Tibial artery (tissue), 4 donors: Measurements from ENCODE around the gene PRDM8.

Source experiments
- DNase-seq, 2 donors: peaks; one replicate each; pipeline ENCODE4 v3.0.0-alpha.2; 2019
- H3K27ac ChIP-seq, 2 donors: fragments of 200-600 bp; sonication (generic) in 1 of 2; 1 replicate in 1 of 2; 2 replicates in 1 of 2; pipeline ENCODE4 v1.5.1; 2018 to 2019; ENCODE audit warnings: mild to moderate bottlenecking in 1 of 2
- H3K27me3 ChIP-seq, 2 donors: fragments of 200-600 bp; sonication (generic) in 1 of 2; one replicate each; pipeline versions ENCODE4 v1.5.1 to v1.6.0; 2016 to 2019
- H3K36me3 ChIP-seq, 3 donors: fragments of 200-600 bp; sonication (generic) in 2 of 3; one replicate each; pipeline ENCODE4 v1.5.1; 2016 to 2019; ENCODE audit warnings: mild to moderate bottlenecking in 2 of 3
- H3K4me1 ChIP-seq, 4 donors: fragments of 200-600 bp; sonication (generic) in 2 of 4; 1 replicate in 3 of 4; 2 replicates in 1 of 4; pipeline ENCODE4 v1.5.1; 2016 to 2019
- H3K4me3 ChIP-seq, 2 donors: fragments of 200-600 bp; sonication (generic) in 1 of 2; 1 replicate in 1 of 2; 2 replicates in 1 of 2; pipeline ENCODE4 v1.5.1; 2018 to 2019; ENCODE audit warnings: mild to moderate bottlenecking in 2 of 2
- H3K9me3 ChIP-seq, 3 donors: fragments of 200-600 bp; sonication (generic) in 1 of 3; one replicate each; pipeline ENCODE4 v1.5.1; 2016 to 2019
- intact Hi-C: fragments of 100-400 bp; cut with DNase I; formaldehyde crosslinking; loops from one replicate; pipeline ENCODE4 v1.15.0; 2023; ENCODE audit warnings: low total_unique reads
- TF ChIP-seq, protein P1 (sequence below), 2 experiments: fragments of 200-600 bp in 1 of 2; fragments of 450-650 bp in 1 of 2; IDR thresholded peaks; one replicate each; pipeline ENCODE4 v1.5.1; 2017 to 2019; ENCODE audit warnings: antibody characterized with exemption in 2 of 2, mild to moderate bottlenecking in 1 of 2, moderate library complexity in 1 of 2

The PRDM8 gene

DNA sequence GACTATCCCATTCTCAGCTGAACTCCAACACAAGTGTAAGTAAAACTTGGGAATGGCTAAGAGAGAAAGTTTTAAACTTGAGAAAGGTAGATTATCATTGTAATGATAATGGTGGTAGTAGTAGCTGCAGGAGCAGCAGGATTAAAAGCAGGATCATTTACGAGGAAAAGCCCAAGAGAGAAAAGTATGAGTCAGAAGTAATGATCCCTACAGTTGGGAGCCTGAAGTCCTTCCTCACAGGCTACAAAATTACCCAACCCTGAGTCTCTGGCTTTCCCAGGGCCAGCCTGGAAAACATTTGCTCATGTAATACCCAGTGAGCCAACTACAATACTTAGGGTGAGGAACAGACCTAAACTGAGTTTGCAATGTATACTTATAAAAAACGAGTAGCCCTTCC lies 4.4 kb upstream of the PRDM8 start:
- Histone ChIP-seq H3K27ac (no peak overlapping the region), H3K4me1 (peaks cover 0 to 37% (median 24%) of the 10 kb centered on the region in 4 donors), H3K36me3 (no peaks in the 10 kb centered on the region), H3K9me3 (no peaks in the 10 kb centered on the region), H3K4me3 (no peak overlapping the region), H3K27me3 (peaks cover 0 to 84% of the 10 kb centered on the region in 2 donors)
- TF ChIP-seq, protein P1, sequence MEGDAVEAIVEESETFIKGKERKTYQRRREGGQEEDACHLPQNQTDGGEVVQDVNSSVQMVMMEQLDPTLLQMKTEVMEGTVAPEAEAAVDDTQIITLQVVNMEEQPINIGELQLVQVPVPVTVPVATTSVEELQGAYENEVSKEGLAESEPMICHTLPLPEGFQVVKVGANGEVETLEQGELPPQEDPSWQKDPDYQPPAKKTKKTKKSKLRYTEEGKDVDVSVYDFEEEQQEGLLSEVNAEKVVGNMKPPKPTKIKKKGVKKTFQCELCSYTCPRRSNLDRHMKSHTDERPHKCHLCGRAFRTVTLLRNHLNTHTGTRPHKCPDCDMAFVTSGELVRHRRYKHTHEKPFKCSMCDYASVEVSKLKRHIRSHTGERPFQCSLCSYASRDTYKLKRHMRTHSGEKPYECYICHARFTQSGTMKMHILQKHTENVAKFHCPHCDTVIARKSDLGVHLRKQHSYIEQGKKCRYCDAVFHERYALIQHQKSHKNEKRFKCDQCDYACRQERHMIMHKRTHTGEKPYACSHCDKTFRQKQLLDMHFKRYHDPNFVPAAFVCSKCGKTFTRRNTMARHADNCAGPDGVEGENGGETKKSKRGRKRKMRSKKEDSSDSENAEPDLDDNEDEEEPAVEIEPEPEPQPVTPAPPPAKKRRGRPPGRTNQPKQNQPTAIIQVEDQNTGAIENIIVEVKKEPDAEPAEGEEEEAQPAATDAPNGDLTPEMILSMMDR (IDR thresholded peaks at IDR 0.05), result no peak
- intact Hi-C loops, result no loop called here
- DNase-seq, result no peak

DNA sequence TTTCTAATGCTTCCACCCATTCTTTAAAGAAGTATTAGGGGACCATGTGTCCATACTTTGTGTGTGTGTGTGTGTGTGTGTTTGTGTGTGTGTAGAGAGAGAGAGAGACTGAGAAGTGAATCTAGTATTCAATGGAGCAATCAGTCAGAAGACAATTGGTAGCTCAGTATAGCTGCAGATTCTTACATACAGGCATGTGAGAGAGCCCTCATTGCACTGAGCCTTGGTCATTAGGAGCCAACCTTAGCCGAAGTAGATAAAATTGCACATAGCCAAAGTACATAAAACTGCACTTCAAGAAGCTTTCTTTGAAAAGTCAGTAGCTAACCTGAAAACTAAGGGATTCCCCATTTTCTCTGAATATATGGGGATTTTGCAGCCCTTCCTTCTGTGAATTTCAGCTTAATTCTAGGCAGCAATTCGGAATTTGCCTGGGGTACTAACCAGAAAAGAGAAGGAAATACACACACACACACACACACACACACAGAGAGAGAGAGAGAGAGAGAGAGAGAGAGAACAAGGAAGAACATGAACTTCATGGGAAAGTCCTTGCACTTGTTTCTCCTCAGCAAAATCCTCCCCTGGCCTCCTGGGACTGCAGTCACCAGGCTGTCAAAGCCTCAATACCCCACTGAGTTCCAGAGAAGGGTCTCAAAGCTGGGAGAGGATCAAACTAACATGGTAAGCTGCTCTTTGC lies 1.7 kb upstream of the PRDM8 start:
- H3K9me3 ChIP-seq, result no peaks in the 10 kb centered on the region
- TF ChIP-seq, protein P1 (IDR thresholded peaks at IDR 0.05), result no peak
- H3K4me1 ChIP-seq, result peaks cover 0 to 25% (median 17%) of the 10 kb centered on the region in 4 donors
- peaks cover 0 to 77% of the 10 kb centered on the region in 2 donors for H3K27me3 ChIP-seq
- DNase-seq, result no peak
- H3K36me3 ChIP-seq, result no peaks in the 10 kb centered on the region
- intact Hi-C loops, result no loop called here
- H3K4me3 ChIP-seq, result no peak overlapping the region
- H3K27ac ChIP-seq, result no peak overlapping the region

DNA sequence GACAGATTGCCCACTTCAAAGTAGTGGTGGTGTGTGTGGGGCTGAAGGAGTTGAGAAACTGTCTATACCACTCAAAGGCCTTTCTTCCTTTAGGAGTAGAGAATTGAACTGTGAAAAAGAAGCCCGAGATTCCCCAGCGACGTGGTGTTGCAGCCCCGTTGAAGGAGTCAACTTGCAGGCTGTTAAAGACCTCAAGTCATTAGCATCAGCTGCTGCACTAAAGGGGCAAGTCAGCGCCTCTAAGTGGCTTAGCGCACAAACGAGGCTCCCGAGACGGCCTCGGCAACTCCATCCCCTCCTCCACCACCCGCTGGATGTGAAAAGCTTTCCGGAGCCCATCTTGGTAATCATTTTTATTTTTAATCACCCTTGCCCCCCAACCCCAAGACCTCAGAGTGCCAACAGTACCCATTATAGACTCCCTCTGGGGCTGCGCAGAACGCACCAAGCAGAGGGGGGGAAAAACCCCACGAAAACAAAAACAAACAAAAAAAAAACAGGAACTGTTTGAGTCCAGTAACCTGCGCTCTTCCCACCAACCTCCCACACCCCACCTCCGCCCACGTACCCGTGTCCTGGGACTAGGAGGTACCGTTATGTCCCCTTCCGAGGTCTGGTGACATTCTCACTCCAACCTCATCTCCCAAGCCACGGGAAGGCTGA lies 913 bp upstream of the PRDM8 start:
- H3K4me3 ChIP-seq, result peak overlapping the region; percentile 43 to 47
- peaks cover 0 to 25% (median 17%) of the 10 kb centered on the region in 4 donors for H3K4me1 ChIP-seq
- intact Hi-C loops, result no loop called here
- H3K9me3 ChIP-seq, result no peaks in the 10 kb centered on the region
- TF ChIP-seq, protein P1 (IDR thresholded peaks at IDR 0.05), result no peak
- H3K36me3 ChIP-seq, result no peaks in the 10 kb centered on the region
- peaks cover 0 to 71% of the 10 kb centered on the region in 2 donors for H3K27me3 ChIP-seq
- no peak overlapping the region for H3K27ac ChIP-seq
- DNase-seq, result no peak

DNA sequence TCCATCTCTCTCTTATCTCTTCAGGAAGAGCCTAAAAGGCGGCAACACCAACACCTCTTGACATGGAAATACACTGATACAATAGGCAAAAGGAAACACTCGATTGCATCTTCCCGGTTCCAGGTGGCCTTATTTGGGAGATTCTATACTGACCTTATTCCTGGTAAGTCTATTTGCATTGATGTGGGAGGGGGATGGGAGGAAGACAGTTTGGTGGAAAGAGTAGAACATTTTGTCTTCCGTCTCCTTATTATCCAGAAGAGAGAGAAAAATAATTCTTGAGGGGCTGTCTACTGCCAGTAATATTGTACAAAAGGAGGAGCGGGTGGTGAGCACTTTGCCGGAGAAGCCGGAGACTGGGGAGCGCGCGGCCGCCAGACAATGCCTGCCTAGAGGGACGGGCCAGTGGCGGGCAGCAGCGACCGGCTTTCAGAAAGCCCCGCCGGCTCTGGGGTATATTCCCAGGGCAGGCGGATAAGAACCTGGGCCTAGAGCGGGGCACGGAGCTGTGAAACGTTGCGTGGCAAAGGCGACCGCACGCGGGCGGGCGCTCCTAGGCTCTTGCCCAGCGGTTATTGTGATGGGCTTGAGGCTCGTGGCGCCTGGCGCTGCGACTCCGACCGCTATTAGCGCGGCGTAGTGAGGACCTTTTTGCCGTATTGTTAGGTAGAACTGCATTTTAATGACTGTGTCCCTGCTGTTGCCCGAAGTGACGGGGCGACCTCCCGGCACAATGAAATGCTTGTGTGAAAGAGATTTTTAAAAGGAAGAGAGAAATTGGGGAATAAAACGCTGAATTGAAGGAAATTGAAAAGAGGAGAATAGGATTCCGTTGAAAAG lies 518 bp downstream of the PRDM8 start:
- Histone ChIP-seq H3K27me3 (peaks cover 0 to 62% of the 10 kb centered on the region in 2 donors), H3K36me3 (no peaks in the 10 kb centered on the region), H3K9me3 (no peaks in the 10 kb centered on the region), H3K27ac (no peak overlapping the region), H3K4me3 (peak overlapping the region; percentile 43 to 47), H3K4me1 (peaks cover 0 to 33% (median 29%) of the 10 kb centered on the region in 4 donors)
- intact Hi-C loops, result no loop called here
- TF ChIP-seq, protein P1 (IDR thresholded peaks at IDR 0.05), result no peak
- peak in 1 of 2 donors; percentile 34 for DNase-seq

DNA sequence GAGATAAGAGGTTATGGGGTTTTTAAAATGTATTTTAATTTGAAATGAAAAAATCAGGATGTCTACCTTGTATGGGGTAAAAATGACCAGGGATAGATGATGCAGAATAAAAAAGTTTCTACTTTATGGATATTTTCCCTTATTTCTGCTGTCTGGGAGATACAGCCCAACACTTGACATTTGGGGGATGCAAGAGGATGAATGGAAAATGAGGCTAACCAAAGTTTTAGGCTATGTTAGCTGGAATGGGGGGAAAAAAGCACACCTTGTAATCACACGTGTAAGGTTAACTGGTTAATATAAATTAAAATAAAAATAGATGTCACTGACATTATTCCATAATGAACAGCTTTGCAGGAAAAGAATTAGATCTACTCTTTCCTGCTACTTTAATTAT lies 1.1 kb downstream of the PRDM8 start:
- Histone ChIP-seq H3K36me3 (no peaks in the 10 kb centered on the region), H3K4me3 (peak overlapping the region; percentile 43 to 47), H3K9me3 (no peaks in the 10 kb centered on the region), H3K4me1 (peaks cover 0 to 39% (median 35%) of the 10 kb centered on the region in 4 donors), H3K27ac (no peak overlapping the region), H3K27me3 (peaks cover 0 to 62% of the 10 kb centered on the region in 2 donors)
- DNase-seq, result no peak
- intact Hi-C loops, result no loop called here
- TF ChIP-seq, protein P1 (IDR thresholded peaks at IDR 0.05), result no peak
